Cardiac fibroblast (primary cell): ENCODE data around the gene DUS2.
A peak's percentile ranks its signal among the peaks of the same experiment; 100 is the strongest.

Experiments
- DNase-seq, 2 donors: peaks; one replicate each; pipeline versions ENCODE4 v3.0.0 to v3.0.0-alpha.2; 2010; ENCODE audit warnings: low read depth in 2 of 2
- H3K4me3 ChIP-seq, 2 donors: replicated peaks in 1 of 2; 1 replicate in 1 of 2; 2 replicates in 1 of 2; pipeline ENCODE4 v1.5.1; 2011; ENCODE audit warnings: low read depth in 2 of 2, low read length in 2 of 2, mild to moderate bottlenecking in 2 of 2, moderate library complexity in 1 of 2
- CTCF ChIP-seq: IDR thresholded peaks from one replicate; pipeline ENCODE4 v1.5.1; 2011; ENCODE audit warnings: low read depth, mild to moderate bottlenecking, low read length, inconsistent platforms

DUS2 gene

DNA sequence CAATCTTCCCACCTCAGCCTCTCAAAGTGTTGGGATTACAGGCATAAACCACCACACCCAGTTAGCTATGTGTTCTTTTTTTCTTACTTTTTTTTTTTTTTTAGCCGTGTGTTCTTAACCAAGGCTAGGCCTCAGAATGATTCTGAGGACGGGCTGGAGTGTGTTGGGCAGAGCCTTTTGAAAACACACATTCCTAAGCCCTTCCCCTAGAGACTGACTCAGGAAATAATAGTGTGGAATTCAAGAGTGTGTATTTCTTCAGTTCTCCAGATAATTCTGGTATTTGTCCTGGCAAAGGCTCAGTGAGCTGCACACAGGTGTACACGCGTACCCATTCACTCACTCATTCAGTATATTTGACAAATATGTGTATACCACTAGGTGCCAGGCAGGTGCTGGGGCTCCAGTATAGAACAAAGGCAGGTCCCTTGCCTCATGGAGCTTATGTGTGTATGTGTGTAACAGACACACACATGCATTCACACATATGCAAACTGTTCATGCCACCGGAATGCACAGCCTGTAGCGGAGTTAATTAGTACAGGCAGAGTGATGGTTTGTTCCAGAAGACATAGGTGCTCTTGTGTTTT lies 42.7 kb downstream of the DUS2 start:
- no peak for TF ChIP-seq CTCF
- DNase-seq: peak; percentile 94 to 95
- no peak overlapping the region for H3K4me3 ChIP-seq

DNA sequence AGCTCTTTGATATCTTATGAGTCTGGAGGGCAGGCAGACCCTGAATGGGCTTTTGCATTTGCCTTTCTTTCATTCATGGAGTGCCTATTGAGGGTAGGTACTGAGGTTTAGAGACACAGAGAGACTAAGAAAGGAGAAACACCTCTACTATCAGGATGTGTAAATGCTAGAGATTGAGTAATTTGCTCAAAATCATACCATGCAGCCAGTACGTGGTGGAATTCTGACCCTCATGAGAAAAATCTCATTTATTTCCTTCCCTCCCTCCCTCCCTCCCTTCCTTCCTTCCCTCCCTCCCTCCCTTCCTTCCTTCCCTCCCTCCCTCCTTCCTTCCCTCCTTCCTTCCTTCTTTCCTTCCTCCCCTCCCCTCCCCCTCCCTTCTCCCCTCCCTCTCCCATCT lies 43.7 kb downstream of the DUS2 start:
- TF ChIP-seq CTCF: no peak
- DNase-seq: no peak
- H3K4me3 ChIP-seq: no peak overlapping the region

- no peak overlapping the region for H3K4me3 ChIP-seq
- TF ChIP-seq CTCF: no peak
- DNase-seq: no peak
Observed at GRCh38 chr16:68068926-68069325, 45.8 kb downstream of the DUS2 start.

- no peak for TF ChIP-seq CTCF
- H3K4me3 ChIP-seq: no peak overlapping the region
- no peak for DNase-seq
Observed at GRCh38 chr16:68069511-68070248, 46.6 kb downstream of the DUS2 start.

DNA sequence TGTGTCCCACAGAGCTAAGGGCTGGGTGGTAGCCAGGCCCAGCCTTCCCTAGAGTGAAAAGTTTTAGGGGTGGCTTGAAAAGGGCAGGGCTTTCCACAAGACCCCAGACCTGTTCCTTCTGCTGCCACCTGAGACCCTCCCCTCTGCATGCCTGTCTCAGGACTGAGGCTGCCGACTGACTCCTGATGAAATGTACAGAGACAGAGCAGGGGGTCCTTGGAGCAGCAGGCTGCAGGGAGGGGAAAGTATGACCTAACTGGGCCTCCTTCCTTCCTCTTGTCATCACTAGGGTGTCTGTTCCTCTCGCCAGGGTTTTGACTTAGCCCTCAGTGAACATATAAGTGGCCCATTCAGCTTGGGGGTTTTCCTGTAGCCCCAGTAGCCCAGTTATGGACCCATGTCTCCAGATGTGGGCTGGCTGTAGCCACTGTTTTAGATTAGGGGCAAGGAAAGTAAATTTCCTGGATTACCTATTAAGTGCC lies 47.2 kb downstream of the DUS2 start:
- TF ChIP-seq CTCF: no peak
- no peak overlapping the region for H3K4me3 ChIP-seq
- DNase-seq: no peak

DNA sequence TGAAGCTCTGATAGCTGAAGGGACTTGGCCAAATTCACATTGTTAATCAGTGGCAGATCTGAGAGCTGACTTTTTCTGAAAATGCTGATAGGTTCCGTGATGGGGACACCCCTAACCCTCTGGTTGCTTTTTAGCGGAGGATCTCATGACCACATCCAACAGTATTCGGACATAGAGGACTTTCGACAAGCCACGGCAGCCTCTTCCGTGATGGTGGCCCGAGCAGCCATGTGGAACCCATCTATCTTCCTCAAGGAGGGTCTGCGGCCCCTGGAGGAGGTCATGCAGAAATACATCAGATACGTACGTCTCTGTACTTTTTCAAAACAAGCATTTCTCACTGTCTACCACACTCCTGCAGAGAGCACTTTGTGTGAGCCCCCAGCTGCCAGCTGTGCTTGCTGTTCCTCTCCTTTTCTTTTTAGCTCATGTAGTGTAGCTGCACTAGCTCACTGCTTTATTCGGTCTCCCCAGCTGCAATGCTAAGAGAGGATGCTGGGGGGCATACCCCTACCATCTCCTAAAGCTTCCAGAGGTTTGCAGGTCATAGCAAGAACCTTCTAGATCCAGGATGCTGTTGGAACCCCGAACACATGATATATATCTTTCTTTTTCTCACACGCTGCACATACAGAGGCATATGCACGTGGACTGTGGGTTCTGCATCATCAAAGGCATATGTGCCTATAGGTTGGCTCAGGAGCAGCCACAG lies 47.9 kb downstream of the DUS2 start:
- no peak for DNase-seq
- TF ChIP-seq CTCF: no peak
- no peak overlapping the region for H3K4me3 ChIP-seq
